Vagina (tissue), 2 donors: Measurements from ENCODE around the gene CACUL1. TPM values are rescaled to one million over a fixed set of nuclear protein-coding genes. Genes with fewer than 3 reads are reported as not detected.
A peak's percentile ranks its signal among the peaks of the same experiment; 100 is the strongest.

Experiments used
- DNase-seq, 2 donors: peaks; one replicate each; pipeline ENCODE4 v3.0.0-alpha.2; 2017; ENCODE audit errors: extremely low spot score in 2 of 2
- H3K27ac ChIP-seq: fragments of 200-600 bp; sonication (generic); one replicate; pipeline ENCODE4 v1.5.1; 2019
- H3K27me3 ChIP-seq: fragments of 200-600 bp; sonication (generic); one replicate; pipeline ENCODE4 v1.5.1; 2019
- H3K36me3 ChIP-seq, 2 donors: fragments of 200-600 bp; sonication (generic); one replicate each; pipeline ENCODE4 v1.5.1; 2017 to 2019
- H3K4me1 ChIP-seq: fragments of 200-600 bp; sonication (generic); one replicate; pipeline ENCODE4 v1.5.1; 2019
- H3K4me3 ChIP-seq, 2 donors: fragments of 200-600 bp; sonication (generic); 1 replicate in 1 of 2; 2 replicates in 1 of 2; pipeline ENCODE4 v1.5.1; 2016 to 2019
- H3K9me3 ChIP-seq: fragments of 200-600 bp; sonication (generic); one replicate; pipeline ENCODE4 v1.5.1; 2019
- CTCF ChIP-seq, 3 experiments: fragments of 450-650 bp in 2 of 3; fragments of 200-600 bp in 1 of 3; sonication (generic) in 1 of 3; IDR thresholded peaks; one replicate each; pipeline ENCODE4 v1.5.1; 2017 to 2019; ENCODE audit warnings: antibody characterized with exemption in 3 of 3, mild to moderate bottlenecking in 2 of 3, moderate library complexity in 2 of 3
- POLR2A ChIP-seq, 2 donors: fragments of 450-650 bp; IDR thresholded peaks; one replicate each; pipeline ENCODE4 v1.6.1; 2017; ENCODE audit warnings: antibody characterized with exemption in 2 of 2, mild to moderate bottlenecking in 2 of 2, moderate library complexity in 2 of 2
- POLR2AphosphoS5 ChIP-seq, 2 donors: sonication (generic); formaldehyde crosslinking; IDR thresholded peaks; one replicate each; pipeline ENCODE4 v1.9.0; 2017; ENCODE audit warnings: antibody characterized with exemption in 2 of 2, mild to moderate bottlenecking in 2 of 2, low read depth in 1 of 2; ENCODE audit not compliant: insufficient read depth in 1 of 2
- intact Hi-C: fragments of 100-400 bp; cut with DNase I; formaldehyde crosslinking; loops from one replicate; pipeline ENCODE4 v1.15.1; 2023
- total RNA-seq: library from RNA; depleted of rRNA; stranded (reverse); fragments of >200 nt; gene quantifications from one replicate; pipeline ENCODE4 v1.2.3, GENCODE V29; 2016

CACUL1 gene
- total RNA-seq, result 13.8 TPM

- Histone ChIP-seq H3K27me3 (no peaks in the 10 kb centered on the region), H3K36me3 (no peaks in the 10 kb centered on the region), H3K4me3 (peak within 1 kb of the TSS; percentile 76 to 98), H3K9me3 (no peaks in the 10 kb centered on the region), H3K4me1 (peaks cover 51% of the 10 kb centered on the region), H3K27ac (peak within 1 kb of the TSS; percentile 78)
- TF ChIP-seq CTCF (IDR thresholded peaks at IDR 0.05) (no peak), POLR2AphosphoS5 (IDR thresholded peaks at IDR 0.05; ENCODE audit: insufficient read depth in 1 of 2, low read depth in 1 of 2) (peak; percentile 97), POLR2A (IDR thresholded peaks at IDR 0.05) (peak in 1 of 2 donors; percentile 47)
- intact Hi-C loops, result no loop called here
- peak; percentile 99 to 100 for DNase-seq
Observed at GRCh38 chr10:118754556-118755423, at the start of gene CACUL1. Gene CACUL1, minus strand, starts transcription at chr10:118754970. Its CDS starts 208 bp downstream, at chr10:118754762.

GRCh38 chr10:118804262-118804773 lies 49.5 kb upstream of the CACUL1 start:
- TF ChIP-seq POLR2A (IDR thresholded peaks at IDR 0.05), result no peak
- TF ChIP-seq CTCF (IDR thresholded peaks at IDR 0.05), result no peak
- no peak for TF ChIP-seq POLR2AphosphoS5 (IDR thresholded peaks at IDR 0.05; ENCODE audit: insufficient read depth in 1 of 2, low read depth in 1 of 2)
- no peak for DNase-seq

GRCh38 chr10:118802126-118802793 lies 47.5 kb upstream of the CACUL1 start:
- intact Hi-C loops, result no loop called here

More at GRCh38 chr10:118804262-118804773, 49.5 kb upstream of the CACUL1 start:
- H3K27me3 ChIP-seq, result no peaks in the 10 kb centered on the region
- no peaks in the 10 kb centered on the region for H3K4me1 ChIP-seq
- intact Hi-C loops, result no loop called here
- H3K27ac ChIP-seq, result no peak overlapping the region
- no peaks in the 10 kb centered on the region for H3K36me3 ChIP-seq
- no peaks in the 10 kb centered on the region for H3K9me3 ChIP-seq
- no peak overlapping the region for H3K4me3 ChIP-seq

GRCh38 chr10:118800920-118801319 lies 46.1 kb upstream of the CACUL1 start:
- no peaks in the 10 kb centered on the region for H3K36me3 ChIP-seq
- H3K9me3 ChIP-seq, result no peaks in the 10 kb centered on the region
- intact Hi-C loops, result no loop called here
- no peak overlapping the region for H3K27ac ChIP-seq
- H3K4me3 ChIP-seq, result no peak overlapping the region
- H3K27me3 ChIP-seq, result no peaks in the 10 kb centered on the region
- TF ChIP-seq POLR2A (IDR thresholded peaks at IDR 0.05), result no peak
- TF ChIP-seq CTCF (IDR thresholded peaks at IDR 0.05), result no peak
- no peak for TF ChIP-seq POLR2AphosphoS5 (IDR thresholded peaks at IDR 0.05; ENCODE audit: insufficient read depth in 1 of 2, low read depth in 1 of 2)
- no peaks in the 10 kb centered on the region for H3K4me1 ChIP-seq
- DNase-seq, result no peak

More at GRCh38 chr10:118802126-118802793, 47.5 kb upstream of the CACUL1 start:
- Histone ChIP-seq H3K36me3 (no peaks in the 10 kb centered on the region), H3K4me3 (no peak overlapping the region), H3K27ac (no peak overlapping the region), H3K27me3 (no peaks in the 10 kb centered on the region), H3K4me1 (no peaks in the 10 kb centered on the region), H3K9me3 (no peaks in the 10 kb centered on the region)
- TF ChIP-seq CTCF (IDR thresholded peaks at IDR 0.05), result no peak
- no peak for TF ChIP-seq POLR2A (IDR thresholded peaks at IDR 0.05)
- TF ChIP-seq POLR2AphosphoS5 (IDR thresholded peaks at IDR 0.05; ENCODE audit: insufficient read depth in 1 of 2, low read depth in 1 of 2), result no peak
- DNase-seq, result no peak
